Bone marrow (tissue), 2 donors: ENCODE results near the gene PARP6.

Experiments used
- DNase-seq, 2 donors: peaks; one replicate each; lab custom pipeline; 2025; lab: John Stamatoyannopoulos, UW

Gene PARP6

GRCh38 chr15:72198356-72199204 lies 73.8 kb downstream of the PARP6 start:
- DNase-seq, result no peak

DNA sequence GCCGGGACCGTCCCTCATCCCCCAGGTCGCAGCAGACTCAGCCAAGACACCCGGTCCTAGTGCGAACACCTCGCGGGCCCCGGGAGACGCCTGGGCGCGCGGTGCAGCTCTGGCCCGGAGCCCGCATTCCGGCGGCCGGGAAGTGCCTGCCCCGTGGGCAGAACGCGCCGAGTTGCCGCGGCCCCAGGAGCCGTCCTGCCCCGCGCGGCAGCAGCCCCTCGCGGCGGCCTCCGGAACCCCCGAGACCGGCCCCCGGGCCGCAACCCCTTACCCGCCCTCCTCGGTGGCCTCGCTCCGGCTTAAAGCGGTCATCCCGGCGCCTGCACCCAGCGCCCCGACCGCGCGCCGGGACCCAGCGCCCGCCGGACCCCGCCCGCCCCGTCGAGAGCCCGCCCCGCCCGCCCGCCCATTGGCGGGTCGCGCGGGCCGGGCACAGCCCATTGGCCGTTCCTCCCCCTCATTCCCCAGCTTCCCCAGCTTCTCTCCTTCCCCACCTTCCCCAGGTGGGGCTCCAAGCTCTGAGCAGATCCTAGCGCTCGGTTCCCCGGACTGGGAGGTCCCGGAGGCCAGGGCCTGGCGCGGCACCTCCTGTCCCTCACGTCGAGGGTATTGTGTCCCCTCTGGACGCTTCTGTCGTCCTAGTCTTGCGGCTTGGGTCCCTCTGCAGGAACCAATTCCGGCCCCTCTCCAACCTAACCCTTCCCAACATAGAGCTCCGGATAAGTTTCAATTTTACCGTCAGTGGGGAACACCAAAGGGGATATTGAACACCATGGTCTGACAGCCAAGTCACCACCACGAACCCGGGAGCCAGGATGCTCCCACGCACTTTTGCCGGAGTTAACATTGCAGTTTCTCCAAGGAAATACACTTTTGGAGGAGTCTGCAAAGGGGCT lies 74.6 kb downstream of the PARP6 start, which contains the start of gene GRAMD2A:
Gene GRAMD2A (minus strand): TSS at position 328 of the 896 bp plus-strand sequence.
- no peak for DNase-seq

- DNase-seq, result no peak
Observed at GRCh38 chr15:72197041-72197459, 75.3 kb downstream of the PARP6 start.

GRCh38 chr15:72196409-72197040 lies 75.8 kb downstream of the PARP6 start:
- DNase-seq, result no peak

DNA sequence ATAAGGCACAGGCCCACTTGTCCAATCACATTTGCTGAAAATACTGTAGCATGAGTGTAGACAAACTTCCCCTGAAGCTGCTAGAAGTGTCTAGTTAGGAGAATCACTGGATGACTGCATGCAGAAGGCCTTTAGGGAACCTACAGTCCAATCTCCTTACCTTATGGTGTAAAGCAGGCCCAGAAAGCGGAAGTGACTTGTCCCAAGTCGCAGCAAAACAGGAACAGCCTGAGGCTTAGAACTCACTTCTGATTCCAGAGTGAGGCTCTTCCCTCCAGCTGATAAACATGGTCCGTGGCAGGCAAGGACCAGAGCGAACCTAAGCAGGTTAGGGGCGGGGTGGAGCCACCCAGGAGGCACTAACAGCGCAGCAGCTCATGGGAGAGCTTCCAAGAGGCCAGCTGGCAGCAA lies 77.2 kb downstream of the PARP6 start:
- DNase-seq, result peak in 1 of 2 donors; percentile 43

DNA sequence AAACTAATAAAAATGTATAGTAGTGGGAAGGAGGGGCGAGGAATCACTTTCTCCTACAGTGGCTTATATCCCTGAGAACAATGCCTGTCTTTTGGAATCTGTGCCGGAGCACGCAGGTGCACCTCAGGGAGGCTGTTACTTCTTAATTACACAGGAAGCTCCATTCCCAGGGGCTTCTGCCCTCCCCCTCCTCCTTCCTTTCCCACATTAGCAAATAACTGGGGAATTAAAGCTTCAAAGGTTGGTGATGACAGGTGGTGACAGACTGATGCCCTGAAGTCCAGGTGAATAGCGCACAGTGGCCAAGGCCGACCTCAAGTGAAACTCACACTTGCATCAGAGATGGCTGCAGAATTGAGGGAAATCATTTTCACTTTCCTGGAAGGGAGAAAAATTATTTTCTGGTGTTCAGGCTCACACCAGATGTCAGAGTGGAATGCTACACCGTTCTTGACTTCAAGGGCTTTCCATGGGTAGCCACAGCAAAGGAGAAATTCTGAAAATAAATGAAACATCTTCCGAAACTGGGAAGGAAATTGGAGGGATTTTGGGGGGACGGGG lies 78.4 kb downstream of the PARP6 start:
- no peak for DNase-seq

GRCh38 chr15:72192416-72192815 lies 79.9 kb downstream of the PARP6 start:
- no peak for DNase-seq
